Measurements from ENCODE around the gene FAM50B.

The FAM50B gene

DNA sequence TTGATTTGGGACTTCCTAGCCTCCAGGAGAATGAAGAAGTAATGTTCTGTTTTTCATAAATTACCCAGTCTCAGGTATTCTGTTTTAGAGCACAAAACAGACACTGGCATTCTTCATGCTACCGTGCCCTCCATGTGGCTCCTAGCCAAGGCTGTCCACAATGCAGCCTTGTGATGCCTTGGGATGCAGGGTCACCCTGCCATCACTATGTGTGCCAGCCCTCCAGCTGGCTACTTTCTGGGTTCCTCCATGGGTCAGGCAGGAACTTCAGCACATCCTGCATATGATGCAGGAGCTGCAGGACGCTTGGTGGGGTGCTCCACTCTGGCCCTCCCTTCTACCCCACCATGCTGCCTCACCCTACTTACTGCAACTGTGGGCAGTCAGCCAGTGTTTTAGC is 38.0 kb upstream of the FAM50B start:
- Histone ChIP-seq H3K4me3 (IDR thresholded peaks at IDR 0.05; ENCODE audit: insufficient read depth, low read depth, low read length) (no peak overlapping the region), H3K4me2 (no peak overlapping the region), H3K9ac (no peak overlapping the region), H4K20me1 (ENCODE audit: insufficient read depth) (no peaks in the 10 kb centered on the region), H3K79me2 (ENCODE audit: insufficient read depth, low read depth) (no peaks in the 10 kb centered on the region), H3K27ac (no peak overlapping the region), H2AFZ (ENCODE audit: low read depth) (no peak overlapping the region), H3K27me3 (ENCODE audit: insufficient read depth, low read depth) (no peaks in the 10 kb centered on the region), H3K4me1 (ENCODE audit: low read depth, poor library complexity, severe bottlenecking) (no peaks in the 10 kb centered on the region), H3K36me3 (ENCODE audit: insufficient read depth) (no peaks in the 10 kb centered on the region)
- TF ChIP-seq, protein P1, sequence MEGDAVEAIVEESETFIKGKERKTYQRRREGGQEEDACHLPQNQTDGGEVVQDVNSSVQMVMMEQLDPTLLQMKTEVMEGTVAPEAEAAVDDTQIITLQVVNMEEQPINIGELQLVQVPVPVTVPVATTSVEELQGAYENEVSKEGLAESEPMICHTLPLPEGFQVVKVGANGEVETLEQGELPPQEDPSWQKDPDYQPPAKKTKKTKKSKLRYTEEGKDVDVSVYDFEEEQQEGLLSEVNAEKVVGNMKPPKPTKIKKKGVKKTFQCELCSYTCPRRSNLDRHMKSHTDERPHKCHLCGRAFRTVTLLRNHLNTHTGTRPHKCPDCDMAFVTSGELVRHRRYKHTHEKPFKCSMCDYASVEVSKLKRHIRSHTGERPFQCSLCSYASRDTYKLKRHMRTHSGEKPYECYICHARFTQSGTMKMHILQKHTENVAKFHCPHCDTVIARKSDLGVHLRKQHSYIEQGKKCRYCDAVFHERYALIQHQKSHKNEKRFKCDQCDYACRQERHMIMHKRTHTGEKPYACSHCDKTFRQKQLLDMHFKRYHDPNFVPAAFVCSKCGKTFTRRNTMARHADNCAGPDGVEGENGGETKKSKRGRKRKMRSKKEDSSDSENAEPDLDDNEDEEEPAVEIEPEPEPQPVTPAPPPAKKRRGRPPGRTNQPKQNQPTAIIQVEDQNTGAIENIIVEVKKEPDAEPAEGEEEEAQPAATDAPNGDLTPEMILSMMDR (conservative IDR thresholded peaks at IDR 0.05; ENCODE audit: low read depth, low read length) = no peak

DNA sequence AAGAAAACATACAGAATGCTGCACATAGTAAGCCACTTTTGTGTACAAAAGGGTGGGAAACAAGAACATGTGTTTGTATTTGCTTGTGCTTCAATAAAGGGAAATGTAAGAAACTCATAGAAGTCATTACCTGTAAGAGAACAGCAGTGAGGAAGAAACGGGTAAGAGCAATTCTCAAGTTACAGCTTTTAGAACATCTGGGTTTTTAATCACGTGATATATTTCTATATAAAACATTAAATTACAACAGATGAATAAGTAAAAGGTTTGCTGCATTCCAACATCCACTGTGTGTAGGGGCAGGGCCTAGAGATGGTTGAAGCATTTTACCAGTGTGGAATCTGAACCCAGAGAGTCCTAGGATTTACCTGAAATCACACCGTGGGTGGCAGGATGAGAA is 36.6 kb upstream of the FAM50B start:
- no peak overlapping the region for H3K4me3 ChIP-seq (IDR thresholded peaks at IDR 0.05; ENCODE audit: insufficient read depth, low read depth, low read length)
- TF ChIP-seq, protein P1 (conservative IDR thresholded peaks at IDR 0.05; ENCODE audit: low read depth, low read length) = no peak
- H3K36me3 ChIP-seq (ENCODE audit: insufficient read depth) = no peaks in the 10 kb centered on the region
- no peaks in the 10 kb centered on the region for H3K27me3 ChIP-seq (ENCODE audit: insufficient read depth, low read depth)
- no peaks in the 10 kb centered on the region for H4K20me1 ChIP-seq (ENCODE audit: insufficient read depth)
- no peak overlapping the region for H2AFZ ChIP-seq (ENCODE audit: low read depth)
- no peak overlapping the region for H3K9ac ChIP-seq
- H3K79me2 ChIP-seq (ENCODE audit: insufficient read depth, low read depth) = no peaks in the 10 kb centered on the region
- H3K4me2 ChIP-seq = no peak overlapping the region
- H3K4me1 ChIP-seq (ENCODE audit: low read depth, poor library complexity, severe bottlenecking) = no peaks in the 10 kb centered on the region
- H3K27ac ChIP-seq = no peak overlapping the region

DNA sequence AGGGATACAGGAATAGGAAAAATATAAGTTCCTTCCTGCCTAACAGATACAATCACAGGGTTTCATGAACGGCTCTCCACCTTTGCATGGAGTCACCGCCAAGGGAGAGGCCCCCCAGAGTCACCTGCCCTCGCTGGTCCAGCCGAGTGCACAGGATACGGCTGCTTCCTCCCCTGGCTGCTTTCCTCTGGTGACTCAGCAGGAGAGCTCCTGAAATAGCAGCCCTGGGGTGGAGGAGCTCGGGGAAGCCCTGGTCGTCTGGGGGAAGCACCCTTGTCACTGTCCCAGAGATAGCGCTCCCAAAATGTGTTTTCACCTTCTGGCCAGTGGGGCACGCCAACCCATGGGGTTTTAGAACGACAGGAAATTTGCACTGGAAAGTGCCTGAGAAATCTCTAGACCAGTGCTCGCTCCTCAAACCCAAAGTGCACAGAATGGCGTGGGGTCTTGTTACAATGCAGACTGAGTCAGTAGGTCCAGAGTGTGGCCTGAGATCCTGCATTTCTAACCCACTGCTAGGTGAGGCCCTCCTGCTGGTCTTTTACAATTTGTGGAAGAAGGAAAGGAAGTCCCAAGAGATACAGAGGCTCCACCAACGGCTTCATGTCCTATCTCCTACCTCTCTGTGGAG is 35.9 kb upstream of the FAM50B start:
- no peak overlapping the region for H2AFZ ChIP-seq (ENCODE audit: low read depth)
- no peak overlapping the region for H3K4me2 ChIP-seq
- H3K4me3 ChIP-seq (IDR thresholded peaks at IDR 0.05; ENCODE audit: insufficient read depth, low read depth, low read length) = no peak overlapping the region

DNA sequence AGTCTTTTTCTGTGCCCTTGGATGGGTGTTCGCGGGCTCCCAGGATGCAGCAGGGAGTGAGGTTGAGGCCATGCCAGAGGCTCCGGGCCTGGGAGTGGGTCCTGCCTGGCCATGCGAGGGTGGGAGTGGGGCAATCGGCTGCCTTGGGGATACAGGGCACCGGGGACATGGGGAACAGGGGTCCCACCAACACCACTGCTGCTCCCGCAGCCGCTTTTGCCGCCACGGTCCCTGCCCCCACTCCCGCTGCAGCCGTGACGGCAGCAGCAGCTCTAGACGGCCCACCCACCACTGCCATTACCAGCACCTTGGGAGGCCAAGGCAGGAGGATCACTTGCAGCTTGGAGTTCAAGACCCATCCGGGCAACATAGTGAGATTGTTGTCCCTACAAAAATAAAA is 35.3 kb upstream of the FAM50B start:
- Histone ChIP-seq H3K9ac (no peak overlapping the region), H3K79me2 (ENCODE audit: insufficient read depth, low read depth) (no peaks in the 10 kb centered on the region), H2AFZ (ENCODE audit: low read depth) (no peak overlapping the region), H3K4me3 (IDR thresholded peaks at IDR 0.05; ENCODE audit: insufficient read depth, low read depth, low read length) (no peak overlapping the region), H3K27ac (no peak overlapping the region), H3K36me3 (ENCODE audit: insufficient read depth) (no peaks in the 10 kb centered on the region), H3K4me2 (no peak overlapping the region), H3K4me1 (ENCODE audit: low read depth, poor library complexity, severe bottlenecking) (no peaks in the 10 kb centered on the region), H3K27me3 (ENCODE audit: insufficient read depth, low read depth) (no peaks in the 10 kb centered on the region), H4K20me1 (ENCODE audit: insufficient read depth) (no peaks in the 10 kb centered on the region)
- TF ChIP-seq, protein P1 (conservative IDR thresholded peaks at IDR 0.05; ENCODE audit: low read depth, low read length) = no peak

More for the DNA sequence above, 35.9 kb upstream of the FAM50B start:
- no peak overlapping the region for H3K9ac ChIP-seq
- H4K20me1 ChIP-seq (ENCODE audit: insufficient read depth) = no peaks in the 10 kb centered on the region
- no peaks in the 10 kb centered on the region for H3K27me3 ChIP-seq (ENCODE audit: insufficient read depth, low read depth)
- H3K27ac ChIP-seq = no peak overlapping the region
- H3K4me1 ChIP-seq (ENCODE audit: low read depth, poor library complexity, severe bottlenecking) = no peaks in the 10 kb centered on the region
- no peaks in the 10 kb centered on the region for H3K79me2 ChIP-seq (ENCODE audit: insufficient read depth, low read depth)
- H3K36me3 ChIP-seq (ENCODE audit: insufficient read depth) = no peaks in the 10 kb centered on the region
- TF ChIP-seq, protein P1 (conservative IDR thresholded peaks at IDR 0.05; ENCODE audit: low read depth, low read length) = no peak
